GM12878 (cell line): ENCODE measurements around the gene ROCK1. TPM values are rescaled to one million over a fixed set of nuclear protein-coding genes. Genes with fewer than 3 reads are reported as not detected.

Source experiments
- ATAC-seq: fragments of 200-7000 bp; cut with Tn5 transposase; 3 replicates; pipeline ENCODE4 v1.9.1; 2020; ENCODE audit warnings: mild to moderate bottlenecking, moderate library complexity
- BruUV-seq: library from RNA; stranded (reverse); fragments of 400-500 nt; replicated peaks from 2 replicates; lab custom pipeline; 2021; lab: Mats Ljungman, UMichigan
- CTCF ChIA-PET: fragments of 300-600 bp; sonication (Branson Sonifier 250); formaldehyde crosslinking; extraction: SDS; loops from one replicate; lab custom pipeline; 2021; ENCODE audit warnings: inconsistent platforms; lab: Yijun Ruan, JAX
- POLR2A ChIA-PET: fragments of 350-600 bp; formaldehyde crosslinking; extraction: SDS; loops from one replicate; lab custom pipeline; 2021; ENCODE audit warnings: inconsistent platforms; lab: Charles Lee
- RAD21 ChIA-PET: fragments of 300-600 bp; sonication (Branson Sonifier 250); formaldehyde crosslinking; loops from one replicate; lab custom pipeline; 2023; ENCODE audit warnings: antibody characterized with exemption; ENCODE audit not compliant: unreplicated experiment; lab: Charles Lee
- SMC1A ChIA-PET: fragments of 300-600 bp; sonication (Branson Sonifier 250); formaldehyde crosslinking; loops from one replicate; lab custom pipeline; 2023; ENCODE audit not compliant: unreplicated experiment, uncharacterized antibody; lab: Charles Lee
- DNase-seq: peaks from one replicate; pipeline ENCODE4 v3.0.0-alpha.2; 2011; ENCODE audit warnings: low read depth, low spot score
- FAIRE-seq: peaks from 3 replicates; lab custom pipeline; 2011; peaks lifted over from hg19 to GRCh38; lab: Jason Lieb, UNC
- H2AFZ ChIP-seq: 2 replicates; pipeline ENCODE4 v1.6.0; 2011; ENCODE audit warnings: low read depth, low read length, control low read depth; ENCODE audit not compliant: control insufficient read depth
- H3K27ac ChIP-seq: 2 replicates; pipeline ENCODE4 v1.5.1; 2011; ENCODE audit warnings: control low read depth; ENCODE audit not compliant: control insufficient read depth, insufficient read depth
- H3K27me3 ChIP-seq, 2 experiments: replicated peaks in 1 of 2; 2 replicates each; pipeline versions ENCODE4 v1.6.0 to v1.6.1; 2011; ENCODE audit warnings: low read length in 1 of 2; ENCODE audit not compliant: control insufficient read depth in 2 of 2, insufficient read depth in 2 of 2
- H3K36me3 ChIP-seq, 2 experiments: 2 replicates each; pipeline ENCODE4 v1.5.1; 2011; ENCODE audit warnings: low read length in 1 of 2; ENCODE audit not compliant: control insufficient read depth in 2 of 2, insufficient read depth in 2 of 2
- H3K4me1 ChIP-seq: 2 replicates; pipeline ENCODE4 v1.6.1; 2011; ENCODE audit warnings: mild to moderate bottlenecking, low read length, moderate library complexity, mixed read lengths; ENCODE audit not compliant: control insufficient read depth, insufficient read depth
- H3K4me2 ChIP-seq: 2 replicates; pipeline ENCODE4 v1.6.0; 2011; ENCODE audit warnings: control low read depth; ENCODE audit not compliant: control insufficient read depth, insufficient read depth
- H3K4me3 ChIP-seq: fragments of 200-600 bp; sonication (generic); 2 replicates; pipeline ENCODE4 v1.5.1; 2016
- H3K79me2 ChIP-seq: 2 replicates; pipeline ENCODE4 v1.6.0; 2011; ENCODE audit warnings: low read length; ENCODE audit not compliant: control insufficient read depth, insufficient read depth
- H3K9ac ChIP-seq: 2 replicates; pipeline ENCODE4 v1.8.0; 2011; ENCODE audit warnings: low read length, control low read depth, mixed read lengths; ENCODE audit not compliant: control insufficient read depth, insufficient read depth
- H3K9me3 ChIP-seq: replicated peaks from 3 replicates; pipeline ENCODE4 v1.5.1; 2011; ENCODE audit warnings: mild to moderate bottlenecking, low read length; ENCODE audit not compliant: control insufficient read depth, insufficient read depth
- H4K20me1 ChIP-seq: 2 replicates; pipeline ENCODE4 v1.6.0; 2011; ENCODE audit not compliant: control insufficient read depth, insufficient read depth
- CBX5 ChIP-seq: sonication (generic); IDR thresholded peaks from 2 replicates; pipeline ENCODE4 v1.6.1; 2016; ENCODE audit warnings: low read depth, moderate library complexity, mild to moderate bottlenecking, inconsistent platforms
- CREM ChIP-seq: IDR thresholded peaks from 2 replicates; pipeline ENCODE4 v1.6.1; 2014; ENCODE audit warnings: antibody characterized with exemption, low read depth
- DPF2 ChIP-seq: fragments of 450-650 bp; IDR thresholded peaks from 2 replicates; pipeline ENCODE4 v1.6.1; 2017; ENCODE audit warnings: mild to moderate bottlenecking
- EGR1 ChIP-seq, 2 experiments: IDR thresholded peaks; 1 replicate in 1 of 2; 2 replicates in 1 of 2; pipeline ENCODE4 v1.6.1; 2011 to 2012; ENCODE audit warnings: low read depth in 2 of 2, low read length in 2 of 2, borderline replicate concordance in 1 of 2, mild to moderate bottlenecking in 1 of 2, moderate library complexity in 1 of 2
- LARP7 ChIP-seq: fragments of 450-650 bp; IDR thresholded peaks from 2 replicates; pipeline ENCODE4 v1.6.1; 2017; ENCODE audit warnings: mild to moderate bottlenecking
- NBN ChIP-seq: fragments of 450-650 bp; IDR thresholded peaks from 2 replicates; pipeline ENCODE4 v1.6.1; 2016
- PML ChIP-seq: IDR thresholded peaks from 2 replicates; pipeline ENCODE4 v1.6.1; 2012; ENCODE audit warnings: low read length, inconsistent platforms
- POU2F2 ChIP-seq: IDR thresholded peaks from 3 replicates; pipeline ENCODE4 v1.6.1; 2011; ENCODE audit warnings: low read depth, mild to moderate bottlenecking, low read length, borderline replicate concordance
- SPI1 ChIP-seq: IDR thresholded peaks from 2 replicates; pipeline ENCODE4 v1.6.1; 2011; ENCODE audit warnings: low read depth, mild to moderate bottlenecking, low read length, moderate library complexity, borderline replicate concordance; ENCODE audit not compliant: insufficient read depth
- SUZ12 ChIP-seq: fragments of 200-600 bp; sonication (generic); IDR thresholded peaks from one replicate; pipeline ENCODE4 v1.6.1; 2018; ENCODE audit warnings: antibody characterized with exemption, mild to moderate bottlenecking; ENCODE audit not compliant: unreplicated experiment
- TAF1 ChIP-seq: IDR thresholded peaks from 2 replicates; pipeline ENCODE4 v1.6.1; 2011; ENCODE audit warnings: mild to moderate bottlenecking, low read depth, low read length, borderline replicate concordance
- YY1 ChIP-seq: IDR thresholded peaks from 2 replicates; pipeline ENCODE4 v1.6.1; 2011; ENCODE audit warnings: low read depth, mild to moderate bottlenecking, low read length
- ZNF207 ChIP-seq: fragments of 450-650 bp; IDR thresholded peaks from 2 replicates; pipeline ENCODE4 v1.6.1; 2014; ENCODE audit warnings: antibody characterized with exemption, mild to moderate bottlenecking, borderline replicate concordance
- ZNF24 ChIP-seq: fragments of 450-650 bp; IDR thresholded peaks from 2 replicates; pipeline ENCODE4 v1.6.1; 2017; ENCODE audit warnings: antibody characterized with exemption, mild to moderate bottlenecking
- WGBS: methylation state at CpG from one replicate; pipeline ENCODE4 v1.1.6; 2016; ENCODE audit warnings: low lambda C conversion rate; ENCODE audit not compliant: insufficient replicate concordance, insufficient coverage; ENCODE audit errors: missing lambda C conversion rate; 5-methylcytosine and 5-hydroxymethylcytosine counted together
- in situ Hi-C: fragments of 300-500 bp; cut with MboI; formaldehyde crosslinking; loops from 9 replicates; pipeline ENCODE4 v1.14.3; 2018; ENCODE audit warnings: mixed read lengths
- intact Hi-C: fragments of 100-400 bp; cut with micrococcal nuclease; formaldehyde crosslinking; loops from one replicate; pipeline ENCODE4 v1.14.2; 2022; ENCODE audit not compliant: unreplicated experiment
- polyA plus RNA-seq, 11 experiments: library from polyadenylated mRNA; depleted of rRNA in 4 of 11; unstranded in 6 of 11; stranded (reverse) in 5 of 11; fragments of >200 nt; fragmentation: Nextera tagmentation in 4 of 11; fragmentation: Illumina TruSeq in 1 of 11; extraction: Ambion mirVana in 4 of 11; extraction: Trizol in 1 of 11; gene quantifications; 1 replicate in 1 of 11; 2 replicates in 10 of 11; pipeline versions ENCODE4 v1.2.1 to v1.2.3, GENCODE V29; 2011 to 2016; ENCODE audit warnings: inconsistent platforms in 2 of 11, missing spikeins in 2 of 11, low read depth in 1 of 11
- total RNA-seq, 4 experiments: library from RNA; depleted of rRNA in 3 of 4; stranded (reverse); fragments of >200 nt in 3 of 4; fragmentation: Illumina TruSeq in 1 of 4; extraction: Trizol in 1 of 4; gene quantifications; 2 replicates each; pipeline versions ENCODE4 v1.2.1 to v1.2.3, GENCODE V29; 2013 to 2021
- TF ChIP-seq, protein P1 (sequence below): fragments of 450-650 bp; conservative IDR thresholded peaks from 2 replicates; pipeline ENCODE4 v1.6.1; 2017; ENCODE audit warnings: mild to moderate bottlenecking, moderate library complexity
- TF ChIP-seq, protein P2 (sequence below): IDR thresholded peaks from 2 replicates; pipeline ENCODE4 v1.6.1; 2012; ENCODE audit warnings: low read depth, low read length, improper control_type of control experiment

The ROCK1 gene
- total and polyA plus RNA-seq, 10 of the 15 experiments (the other 5 are each of a cell fraction or from before 2014, with no cell fraction given): 14.8 to 46.6 (median 29.5) TPM

DNA sequence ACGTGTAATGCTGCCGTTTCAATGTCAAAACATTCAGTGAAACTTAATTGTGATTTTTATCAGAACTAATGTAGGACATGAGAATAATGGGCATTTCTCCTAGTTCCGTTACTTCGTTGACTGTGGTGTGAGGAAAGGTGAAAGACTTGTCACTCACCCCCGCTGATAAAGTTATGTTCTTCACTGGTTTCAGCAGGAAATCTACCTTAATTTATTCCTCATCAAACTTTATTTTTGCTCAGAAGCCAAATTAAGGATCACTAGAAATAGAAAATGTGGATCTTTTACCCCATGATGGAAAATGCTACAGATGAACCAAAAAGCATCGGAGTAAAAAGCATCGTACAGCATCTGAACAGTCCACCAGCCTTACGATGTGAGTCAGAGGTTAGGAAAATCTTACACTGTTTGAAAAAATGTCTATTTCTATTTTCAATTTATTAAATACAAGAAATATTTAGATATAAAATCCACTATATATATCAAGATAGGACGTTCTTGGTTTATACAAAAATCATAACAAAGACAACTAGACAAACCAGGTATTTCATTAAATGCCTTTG, 1.0 kb upstream of the ROCK1 start (continued):
- TF ChIP-seq SUZ12: no peak

DNA sequence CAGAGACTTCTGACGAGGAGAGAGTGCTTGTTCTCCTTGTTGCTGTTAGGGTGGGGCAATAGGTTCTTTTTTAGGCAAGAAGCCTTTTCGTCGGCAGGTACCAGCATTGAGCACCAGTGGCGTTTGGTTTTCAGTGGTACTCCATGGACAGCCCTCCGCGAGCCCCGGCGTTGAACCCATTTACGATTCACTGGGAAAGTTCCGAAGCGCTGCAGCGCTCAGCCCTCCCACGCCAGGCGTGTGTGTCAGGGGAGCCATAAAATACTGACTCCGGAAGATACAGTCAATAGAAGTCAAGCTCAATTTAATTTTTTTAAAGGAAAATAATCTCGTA, 494 bp upstream of the ROCK1 start:
- Histone ChIP-seq H3K36me3 (no peaks in the 10 kb centered on the region), H3K9ac (peak overlapping the region; percentile 74), H3K4me3 (peak overlapping the region; percentile 92), H4K20me1 (no peaks in the 10 kb centered on the region), H3K4me1 (no peaks in the 10 kb centered on the region), H3K27ac (peak overlapping the region; percentile 75), H3K79me2 (peaks cover 44% of the 10 kb centered on the region), H2AFZ (peak overlapping the region; percentile 91), H3K4me2 (peak overlapping the region; percentile 95), H3K9me3 (no peaks in the 10 kb centered on the region), H3K27me3 (no peaks in the 10 kb centered on the region)
- RAD21 ChIA-PET: interaction anchor here (0.9 to 1.0 kb wide), 3 partner anchors 9 to 135 kb away, joined by 3 to 4 read pairs (median 3); no protein-coding TSS in a partner anchor
- POLR2A ChIA-PET: interaction anchor here (0.8 to 1.0 kb wide), 2 partner anchors 58 to 88 kb away, joined by 3 to 4 read pairs; no protein-coding TSS in a partner anchor
- DNase-seq (no peak), ATAC-seq (no peak; the same call in 2 of the 3 replicates), FAIRE-seq (no peak)
- WGBS: 1% methylated on average over 16 of the region's 16 CpGs
- CTCF ChIA-PET: interaction anchor here (1.2 kb wide), 1 partner anchor 142 kb away, joined by 3 read pairs; no protein-coding TSS in a partner anchor
- BruUV-seq: TSS peak; percentile 72
- intact Hi-C loops (loop anchor here (5.0 to 10.0 kb wide), 3 partner anchors 45 to 110 kb away; no protein-coding TSS in a partner anchor), in situ Hi-C loops (loop anchor here (25.0 kb wide), 3 partner anchors 575 to 1825 kb away; partner anchors contain the start of gene RBBP8)
- SMC1A ChIA-PET: interaction anchor here (0.9 kb wide), 1 partner anchor 38 kb away, joined by 3 read pairs; no protein-coding TSS in a partner anchor
- TF ChIP-seq TAF1: peak; percentile 54; the same call in 1 of the 2 replicates
- TF ChIP-seq LARP7: peak; percentile 64
- TF ChIP-seq ZNF24: no peak
- TF ChIP-seq POU2F2: 0 out of 3 replicates have a peak, but pooled peaks have one; percentile 58
- TF ChIP-seq CBX5: 0 out of 2 replicates have a peak, but pooled peaks have one; percentile 18
- TF ChIP-seq CREM: peak; percentile 45; the same call in 1 of the 2 replicates
- TF ChIP-seq, protein P1, sequence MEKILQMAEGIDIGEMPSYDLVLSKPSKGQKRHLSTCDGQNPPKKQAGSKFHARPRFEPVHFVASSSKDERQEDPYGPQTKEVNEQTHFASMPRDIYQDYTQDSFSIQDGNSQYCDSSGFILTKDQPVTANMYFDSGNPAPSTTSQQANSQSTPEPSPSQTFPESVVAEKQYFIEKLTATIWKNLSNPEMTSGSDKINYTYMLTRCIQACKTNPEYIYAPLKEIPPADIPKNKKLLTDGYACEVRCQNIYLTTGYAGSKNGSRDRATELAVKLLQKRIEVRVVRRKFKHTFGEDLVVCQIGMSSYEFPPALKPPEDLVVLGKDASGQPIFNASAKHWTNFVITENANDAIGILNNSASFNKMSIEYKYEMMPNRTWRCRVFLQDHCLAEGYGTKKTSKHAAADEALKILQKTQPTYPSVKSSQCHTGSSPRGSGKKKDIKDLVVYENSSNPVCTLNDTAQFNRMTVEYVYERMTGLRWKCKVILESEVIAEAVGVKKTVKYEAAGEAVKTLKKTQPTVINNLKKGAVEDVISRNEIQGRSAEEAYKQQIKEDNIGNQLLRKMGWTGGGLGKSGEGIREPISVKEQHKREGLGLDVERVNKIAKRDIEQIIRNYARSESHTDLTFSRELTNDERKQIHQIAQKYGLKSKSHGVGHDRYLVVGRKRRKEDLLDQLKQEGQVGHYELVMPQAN: peak; percentile 55; the same call in 1 of the 2 replicates
- TF ChIP-seq ZNF207: 0 out of 2 replicates have a peak, but pooled peaks have one; percentile 46
- TF ChIP-seq PML: 0 out of 2 replicates have a peak, but pooled peaks have one; percentile 14
- TF ChIP-seq DPF2: 0 out of 2 replicates have a peak, but pooled peaks have one; percentile 9
- 0 out of 2 replicates have a peak, but pooled peaks have one; percentile 3 for TF ChIP-seq NBN
- TF ChIP-seq SPI1: no peak
- TF ChIP-seq EGR1 (IDR thresholded peaks at IDR 0.05; ENCODE audit: borderline replicate concordance in 1 of 2, low read depth in 2 of 2, low read length in 2 of 2): peak in 1 of 2 experiments; percentile 33; a peak in 1 of 3 replicates
- TF ChIP-seq, protein P2, sequence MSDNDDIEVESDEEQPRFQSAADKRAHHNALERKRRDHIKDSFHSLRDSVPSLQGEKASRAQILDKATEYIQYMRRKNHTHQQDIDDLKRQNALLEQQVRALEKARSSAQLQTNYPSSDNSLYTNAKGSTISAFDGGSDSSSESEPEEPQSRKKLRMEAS: no peak
- TF ChIP-seq YY1: 0 out of 2 replicates have a peak, but pooled peaks have one; percentile 1
- TF ChIP-seq, all 136 proteins: peak for 12
